ENCODE measurements around the gene AAGAB. TPM values are rescaled to one million over a fixed set of nuclear protein-coding genes. Genes with fewer than 3 reads are reported as not detected.

AAGAB gene
- total RNA-seq, 1 donor from 2014 or later: 31.7 TPM

GRCh38 chr15:67189326-67190051 is 65.0 kb downstream of the AAGAB start:
- DNase-seq (ENCODE audit: low read depth in 2 of 2): peak in 1 of 2 donors; percentile 38

GRCh38 chr15:67188551-67189218 is 65.8 kb downstream of the AAGAB start:
- DNase-seq (ENCODE audit: low read depth in 2 of 2): no peak

GRCh38 chr15:67187351-67187854 is 67.1 kb downstream of the AAGAB start:
- DNase-seq (ENCODE audit: low read depth in 2 of 2): no peak

GRCh38 chr15:67186688-67187087 is 67.8 kb downstream of the AAGAB start:
- DNase-seq (ENCODE audit: low read depth in 2 of 2): no peak

- peak; percentile 40 to 55 for DNase-seq (ENCODE audit: low read depth in 2 of 2)
These were observed 68.2 kb downstream of the AAGAB start for GRCh38 chr15:67186226-67186649.

DNA sequence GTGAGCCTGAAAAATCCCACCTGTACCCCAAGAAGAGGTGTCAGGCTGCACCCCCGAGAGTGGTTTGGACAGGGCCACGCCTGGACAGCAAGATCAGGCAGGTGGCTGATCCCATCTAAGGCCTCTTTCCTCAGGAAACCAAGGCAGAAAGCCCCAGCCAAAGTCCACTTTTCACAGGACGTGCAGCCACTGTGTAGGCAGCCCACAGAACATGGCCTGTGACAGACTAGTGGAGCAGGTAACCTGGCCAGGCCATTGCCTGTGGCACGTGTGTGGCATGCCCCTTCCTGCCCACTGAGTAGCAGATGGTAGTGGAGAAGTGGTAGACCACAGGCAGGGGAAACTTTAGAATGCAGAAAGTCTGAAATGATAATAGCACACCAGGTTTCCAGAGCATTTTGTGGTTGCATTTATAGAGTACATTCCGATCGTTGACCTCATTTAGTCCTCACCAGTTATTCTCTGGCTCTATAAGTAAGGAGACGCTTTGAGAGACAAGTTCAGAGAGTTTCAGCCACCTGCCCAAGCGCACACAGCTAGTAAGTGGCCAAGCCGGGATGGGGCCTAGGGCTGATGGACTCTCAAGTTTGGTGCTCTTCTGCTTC is 68.7 kb downstream of the AAGAB start:
- DNase-seq (ENCODE audit: low read depth in 2 of 2): no peak

GRCh38 chr15:67185051-67185450 is 69.4 kb downstream of the AAGAB start:
- no peak for DNase-seq (ENCODE audit: low read depth in 2 of 2)

DNA sequence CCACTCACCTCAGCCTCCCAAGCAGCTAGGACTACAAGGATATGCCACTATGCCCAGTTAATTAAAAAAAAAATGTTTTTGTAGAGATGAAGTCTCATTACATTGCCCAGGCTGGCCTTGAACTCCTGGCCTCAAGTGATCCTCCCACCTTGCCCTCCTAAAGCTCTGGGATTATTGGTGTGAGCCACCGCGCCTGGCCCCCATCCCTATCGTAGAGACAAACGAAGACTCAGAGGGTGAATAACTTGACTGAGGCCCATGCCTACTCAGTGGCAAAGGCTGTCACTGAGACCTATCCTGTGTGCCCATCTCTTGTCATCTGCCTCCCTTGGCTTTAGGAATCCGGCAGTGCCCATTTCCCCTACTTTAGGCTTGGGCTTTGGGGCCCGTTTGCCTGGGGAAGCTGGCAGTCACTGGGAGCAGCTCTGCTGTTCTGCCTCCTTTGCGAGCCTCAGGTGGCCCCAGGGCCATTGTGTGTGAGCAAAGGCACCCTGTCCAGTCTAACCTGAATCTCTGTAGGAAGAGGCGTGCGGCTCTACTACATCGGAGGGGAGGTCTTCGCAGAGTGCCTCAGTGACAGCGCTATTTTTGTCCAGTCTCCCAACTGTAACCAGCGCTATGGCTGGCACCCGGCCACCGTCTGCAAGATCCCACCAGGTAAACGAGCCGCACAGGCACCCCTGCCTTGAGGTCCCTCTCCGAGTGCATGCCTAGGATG is 70.1 kb downstream of the AAGAB start:
- DNase-seq (ENCODE audit: low read depth in 2 of 2): no peak

- DNase-seq (ENCODE audit: low read depth in 2 of 2): no peak
These were observed 70.9 kb downstream of the AAGAB start for GRCh38 chr15:67183443-67184169.

GRCh38 chr15:67181221-67181639 is 73.2 kb downstream of the AAGAB start:
- no peak for DNase-seq (ENCODE audit: low read depth in 2 of 2)

DNA sequence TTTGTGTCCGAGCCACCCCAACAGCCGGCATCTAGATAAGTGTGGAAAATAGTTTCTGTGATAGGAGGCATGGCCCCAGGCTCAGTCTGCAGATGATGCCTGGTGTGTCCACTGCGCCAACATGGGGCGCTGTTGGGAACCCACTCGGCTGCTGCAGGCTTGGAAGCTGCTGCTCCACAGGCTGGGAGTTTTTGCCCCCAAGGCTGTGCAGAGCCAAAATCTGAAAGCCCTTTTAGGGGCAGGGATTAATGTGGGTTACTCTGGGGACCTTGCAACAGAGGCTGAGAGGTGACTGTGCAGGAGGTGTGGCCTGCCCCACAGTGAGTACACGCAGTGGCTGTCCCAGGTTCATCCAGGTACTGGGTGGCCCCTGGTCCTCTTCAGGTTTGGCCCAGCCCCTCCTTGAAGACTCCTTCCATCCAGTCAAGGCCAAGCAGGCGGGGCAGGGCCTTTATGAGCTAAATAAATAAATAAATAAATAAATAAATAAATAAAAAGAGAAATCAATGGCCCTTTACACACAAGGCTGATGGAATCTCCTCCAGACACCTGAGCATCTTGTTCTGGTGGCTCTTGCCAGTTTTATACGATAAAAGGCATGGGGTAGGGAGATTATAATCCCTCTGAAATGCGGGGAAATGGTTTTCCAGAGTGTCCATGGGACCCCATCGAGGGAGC is 73.8 kb downstream of the AAGAB start:
- no peak for DNase-seq (ENCODE audit: low read depth in 2 of 2)

- DNase-seq (ENCODE audit: low read depth in 2 of 2): no peak
These were observed 74.4 kb downstream of the AAGAB start for GRCh38 chr15:67180035-67180434.

DNA sequence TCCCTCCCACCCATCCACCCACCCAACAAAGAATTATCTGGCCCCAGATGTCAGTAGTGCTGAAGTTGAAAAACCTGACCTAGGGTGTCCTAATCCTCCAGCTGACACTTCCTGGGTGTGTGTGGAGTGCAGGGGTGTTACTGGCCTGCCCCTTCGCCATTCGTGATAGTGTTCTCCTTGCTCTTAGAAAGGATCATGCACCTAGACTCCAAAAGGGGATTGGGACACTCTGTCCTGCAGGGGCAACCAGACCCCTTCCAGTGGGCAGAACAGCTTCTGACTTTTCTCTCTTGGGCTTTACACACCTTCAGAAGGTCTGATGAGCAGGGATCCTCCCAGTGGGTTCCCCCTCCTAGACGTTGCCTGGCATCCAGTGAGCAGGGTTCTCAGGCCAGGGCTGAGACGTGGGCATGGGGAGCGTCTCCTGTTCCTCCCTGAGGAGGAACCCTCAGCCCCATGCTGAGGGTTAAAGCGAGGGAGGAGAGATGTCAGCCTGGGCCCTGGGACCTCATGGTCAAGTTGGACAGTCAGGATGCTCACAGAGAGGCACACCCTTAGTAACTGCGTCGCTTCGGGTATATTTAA is 75.0 kb downstream of the AAGAB start:
- no peak for DNase-seq (ENCODE audit: low read depth in 2 of 2)

DNA sequence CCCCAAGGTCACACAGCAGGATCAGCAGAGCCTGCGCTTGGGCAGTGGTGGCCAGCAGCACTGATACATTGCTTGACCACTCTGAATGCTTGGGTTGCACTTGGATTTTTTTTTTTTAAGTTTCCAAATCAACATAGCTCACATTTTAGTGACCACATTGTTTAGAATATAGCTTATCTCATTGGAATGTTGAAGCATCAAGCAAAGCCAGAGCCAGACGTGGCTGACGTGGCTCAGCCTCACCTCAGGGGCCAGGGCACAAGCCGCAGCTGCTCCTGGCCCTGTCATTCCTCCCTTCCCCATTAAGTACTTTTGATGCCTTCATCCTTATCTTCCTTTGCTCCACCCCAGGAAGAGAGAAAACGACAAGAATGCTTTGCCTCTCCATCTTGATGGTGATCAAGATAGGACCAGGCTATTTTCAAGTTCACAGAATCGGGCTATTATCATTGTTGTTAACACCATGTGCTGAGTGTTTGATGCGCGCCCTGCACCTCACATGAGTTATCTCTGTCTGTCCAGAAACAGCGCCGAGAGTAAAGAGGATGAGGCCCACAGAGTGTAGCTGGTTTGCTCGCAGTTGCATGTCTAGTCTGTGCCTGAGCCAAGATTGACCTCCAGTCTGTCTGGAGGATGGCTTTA is 75.8 kb downstream of the AAGAB start:
- DNase-seq (ENCODE audit: low read depth in 2 of 2): peak; percentile 59 to 95

- DNase-seq (ENCODE audit: low read depth in 2 of 2): peak in 1 of 2 donors; percentile 40
These were observed 76.7 kb downstream of the AAGAB start for GRCh38 chr15:67177752-67178151.

DNA sequence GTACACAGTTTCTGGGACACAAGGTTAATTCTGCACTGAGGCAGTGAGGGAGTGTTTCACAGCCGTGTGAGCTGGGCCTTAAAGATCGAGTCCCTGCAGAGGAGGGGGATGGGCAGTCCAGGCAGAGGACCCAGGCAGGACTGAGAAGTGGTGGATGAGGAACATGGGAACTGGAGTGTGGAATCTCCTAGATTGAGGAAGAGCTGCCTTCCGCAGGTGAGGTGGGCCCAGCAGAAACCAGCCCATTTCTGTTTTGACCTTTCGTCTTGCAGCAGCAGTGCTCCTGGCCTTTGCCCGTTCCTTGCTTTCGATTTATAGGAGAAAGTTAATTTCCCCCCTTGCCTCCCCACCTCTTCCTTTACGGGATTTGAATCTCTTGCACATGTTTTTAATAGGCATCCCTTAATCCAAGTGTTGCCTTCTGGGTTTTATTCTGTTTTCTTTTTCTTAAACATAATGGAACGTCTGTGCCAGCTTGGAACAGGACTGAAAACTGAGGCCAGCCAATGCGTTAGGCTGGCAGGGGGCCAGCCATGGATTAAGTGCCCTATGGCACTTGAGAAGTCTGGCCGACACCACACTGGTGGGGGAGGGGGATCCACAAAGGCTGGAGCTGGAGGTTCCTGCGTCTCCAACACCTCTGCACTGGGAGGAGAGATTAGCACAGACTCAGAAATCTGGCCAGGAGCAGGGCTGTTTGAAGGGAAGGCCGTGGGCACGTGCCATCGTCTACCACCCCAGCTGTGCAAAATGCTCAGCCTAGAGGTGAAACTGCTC is 78.1 kb downstream of the AAGAB start:
- no peak for DNase-seq (ENCODE audit: low read depth in 2 of 2)

DNA sequence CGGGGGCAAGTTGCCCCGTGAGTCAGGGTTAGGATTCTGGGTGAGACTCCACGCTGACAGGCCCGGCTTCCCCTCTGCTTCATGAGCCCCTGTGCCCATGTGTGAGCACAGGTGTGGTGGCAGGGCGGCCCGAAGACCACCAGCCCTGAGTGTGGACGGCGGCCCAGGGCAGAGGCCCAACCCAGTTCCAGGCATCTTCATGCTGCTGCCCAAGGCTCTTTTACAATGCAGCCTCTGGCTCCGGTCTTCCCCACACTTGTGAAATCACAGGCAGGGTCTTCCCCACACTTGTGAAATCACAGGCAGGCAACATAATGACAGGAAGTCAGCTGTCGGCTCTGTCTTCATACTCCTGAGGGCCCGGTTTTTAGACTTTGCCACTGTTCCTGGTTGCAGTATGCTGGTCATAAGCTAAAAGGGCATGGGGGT is 78.8 kb downstream of the AAGAB start:
- peak; percentile 48 to 77 for DNase-seq (ENCODE audit: low read depth in 2 of 2)

DNA sequence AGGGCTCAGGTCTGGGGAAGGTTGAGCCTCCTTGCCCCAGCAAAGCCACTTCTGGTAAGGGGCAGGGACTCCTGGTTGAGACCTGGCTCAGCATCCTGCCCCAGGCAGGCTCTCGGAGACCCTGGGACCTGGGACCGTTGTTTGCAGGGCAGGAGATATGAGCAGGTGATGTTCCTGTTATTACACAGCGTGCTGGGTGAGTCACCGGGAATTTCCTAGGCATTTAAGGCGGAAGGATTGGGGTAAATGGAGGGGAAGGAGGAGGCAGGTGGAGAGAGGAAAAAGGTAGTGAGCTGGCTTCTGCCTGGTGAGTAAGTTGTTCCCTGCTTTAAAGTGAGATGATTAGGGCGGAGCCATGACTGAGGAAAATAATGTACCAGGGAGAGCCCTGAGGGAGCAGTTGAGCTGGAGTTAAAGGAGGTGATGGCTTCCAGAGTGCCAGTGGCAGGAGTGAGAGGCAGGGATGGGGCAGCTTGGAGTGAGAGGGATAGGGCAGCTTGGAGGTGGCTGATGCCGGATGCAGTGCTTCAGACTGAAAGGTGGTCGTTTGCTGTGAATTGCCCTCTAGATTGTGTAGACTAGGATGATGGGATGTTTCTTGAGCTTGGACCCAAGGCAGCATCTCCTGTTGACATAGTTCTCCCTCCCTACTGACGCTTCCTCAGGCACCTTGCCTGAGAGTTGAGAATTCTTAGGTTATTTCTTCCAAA is 79.4 kb downstream of the AAGAB start:
- peak; percentile 65 to 86 for DNase-seq (ENCODE audit: low read depth in 2 of 2)
